ENCODE measurements around the gene BDKRB1. TPM values are rescaled to one million over a fixed set of nuclear protein-coding genes. Genes with fewer than 3 reads are reported as not detected.

BDKRB1 gene
- total RNA-seq, 1 donor from 2014 or later = 10.4 TPM

DNA sequence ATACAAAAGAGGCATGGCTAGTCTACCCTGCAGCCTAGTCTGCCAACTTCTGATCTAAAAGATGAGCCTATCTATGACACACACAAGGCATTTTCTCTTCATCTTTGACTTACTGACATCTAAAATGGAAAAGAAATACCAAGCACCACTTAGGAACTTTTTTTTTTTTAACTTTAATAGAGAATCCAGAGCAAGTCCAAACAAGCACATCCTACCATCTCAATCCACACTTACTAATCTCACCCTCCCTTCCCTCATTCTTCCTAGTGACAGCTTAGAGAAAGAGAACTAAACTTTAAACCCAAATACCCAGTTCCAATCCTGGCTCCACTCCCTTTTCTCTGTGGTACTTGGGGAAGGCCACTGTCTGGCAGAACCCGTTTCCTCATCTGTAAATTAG is 31.8 kb downstream of the BDKRB1 start:
- no peak overlapping the region for H3K4me3 Mint-ChIP-seq
- H3K27ac Mint-ChIP-seq = peak overlapping the region; percentile 30
- peaks cover 27% of the 10 kb centered on the region for H3K36me3 Mint-ChIP-seq
- peaks cover 38% of the 10 kb centered on the region for H3K4me1 Mint-ChIP-seq
- TF ChIP-seq, protein P1, sequence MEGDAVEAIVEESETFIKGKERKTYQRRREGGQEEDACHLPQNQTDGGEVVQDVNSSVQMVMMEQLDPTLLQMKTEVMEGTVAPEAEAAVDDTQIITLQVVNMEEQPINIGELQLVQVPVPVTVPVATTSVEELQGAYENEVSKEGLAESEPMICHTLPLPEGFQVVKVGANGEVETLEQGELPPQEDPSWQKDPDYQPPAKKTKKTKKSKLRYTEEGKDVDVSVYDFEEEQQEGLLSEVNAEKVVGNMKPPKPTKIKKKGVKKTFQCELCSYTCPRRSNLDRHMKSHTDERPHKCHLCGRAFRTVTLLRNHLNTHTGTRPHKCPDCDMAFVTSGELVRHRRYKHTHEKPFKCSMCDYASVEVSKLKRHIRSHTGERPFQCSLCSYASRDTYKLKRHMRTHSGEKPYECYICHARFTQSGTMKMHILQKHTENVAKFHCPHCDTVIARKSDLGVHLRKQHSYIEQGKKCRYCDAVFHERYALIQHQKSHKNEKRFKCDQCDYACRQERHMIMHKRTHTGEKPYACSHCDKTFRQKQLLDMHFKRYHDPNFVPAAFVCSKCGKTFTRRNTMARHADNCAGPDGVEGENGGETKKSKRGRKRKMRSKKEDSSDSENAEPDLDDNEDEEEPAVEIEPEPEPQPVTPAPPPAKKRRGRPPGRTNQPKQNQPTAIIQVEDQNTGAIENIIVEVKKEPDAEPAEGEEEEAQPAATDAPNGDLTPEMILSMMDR (IDR thresholded peaks at IDR 0.05; ENCODE audit: unreplicated experiment) = no peak
- DNase-seq (ENCODE audit: low spot score in 2 of 2, unreplicated experiment in 2 of 2) = no peak
- no peaks in the 10 kb centered on the region for H3K27me3 Mint-ChIP-seq (ENCODE audit: low read depth)
- H3K9me3 Mint-ChIP-seq = no peaks in the 10 kb centered on the region

- TF ChIP-seq, protein P1 (IDR thresholded peaks at IDR 0.05; ENCODE audit: unreplicated experiment) = no peak
- Mint-ChIP-seq H3K9me3 (no peaks in the 10 kb centered on the region), H3K27me3 (ENCODE audit: low read depth) (no peaks in the 10 kb centered on the region), H3K27ac (no peak overlapping the region), H3K4me3 (no peak overlapping the region), H3K36me3 (peaks cover 27% of the 10 kb centered on the region), H3K4me1 (no peaks in the 10 kb centered on the region)
- no peak for DNase-seq (ENCODE audit: low spot score in 2 of 2, unreplicated experiment in 2 of 2)
These were observed 38.2 kb downstream of the BDKRB1 start for GRCh38 chr14:96294246-96294645.

DNA sequence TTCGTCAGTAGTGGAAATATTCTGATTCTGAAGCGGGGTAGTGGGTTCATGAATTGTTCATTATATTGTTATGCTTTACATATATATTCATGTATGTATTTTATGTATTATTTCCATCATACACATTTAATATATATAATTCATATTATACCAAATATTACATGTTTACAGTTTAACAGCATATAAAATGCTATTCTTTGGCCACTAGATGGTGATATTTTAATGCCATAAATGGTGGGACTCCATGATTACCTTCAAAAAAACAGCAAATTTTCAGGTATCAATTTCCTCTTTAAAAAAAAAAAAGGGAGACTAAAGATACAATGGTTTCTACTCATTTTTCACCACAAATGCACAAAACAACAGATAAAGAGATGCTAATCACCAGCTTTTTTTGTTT is 41.0 kb downstream of the BDKRB1 start:
- TF ChIP-seq, protein P1 (IDR thresholded peaks at IDR 0.05; ENCODE audit: unreplicated experiment) = peak; percentile 74
- Mint-ChIP-seq H3K27me3 (ENCODE audit: low read depth) (no peaks in the 10 kb centered on the region), H3K4me1 (no peaks in the 10 kb centered on the region), H3K36me3 (peaks cover 17% of the 10 kb centered on the region), H3K27ac (no peak overlapping the region), H3K9me3 (no peaks in the 10 kb centered on the region), H3K4me3 (no peak overlapping the region)
- DNase-seq (ENCODE audit: low spot score in 2 of 2, unreplicated experiment in 2 of 2) = no peak

- Mint-ChIP-seq H3K4me1 (no peaks in the 10 kb centered on the region), H3K27me3 (ENCODE audit: low read depth) (no peaks in the 10 kb centered on the region), H3K9me3 (no peaks in the 10 kb centered on the region), H3K4me3 (no peak overlapping the region), H3K36me3 (peaks cover 18% of the 10 kb centered on the region), H3K27ac (no peak overlapping the region)
- no peak for DNase-seq (ENCODE audit: low spot score in 2 of 2, unreplicated experiment in 2 of 2)
- TF ChIP-seq, protein P1 (IDR thresholded peaks at IDR 0.05; ENCODE audit: unreplicated experiment) = no peak
These were observed 42.0 kb downstream of the BDKRB1 start for GRCh38 chr14:96297997-96298515.

DNA sequence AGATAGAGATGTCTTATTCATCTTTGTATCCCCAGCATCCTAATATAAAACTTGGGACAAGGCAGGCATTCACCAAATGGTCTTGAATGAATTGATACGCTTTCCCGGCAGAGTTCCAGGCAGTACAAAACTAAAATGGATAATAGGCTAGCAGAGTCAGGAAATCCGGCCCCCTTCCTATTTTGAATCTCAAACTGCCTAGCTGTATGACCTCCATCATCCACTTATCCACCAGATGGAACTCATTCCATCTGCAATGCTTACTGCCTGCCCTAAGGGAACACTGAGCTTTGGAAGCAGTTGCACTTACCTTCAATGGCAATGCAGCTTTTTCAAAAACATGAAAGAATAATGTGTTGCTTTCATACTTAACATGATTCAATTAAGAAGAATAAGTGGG is 43.4 kb downstream of the BDKRB1 start:
- Mint-ChIP-seq H3K4me3 (no peak overlapping the region), H3K27me3 (ENCODE audit: low read depth) (no peaks in the 10 kb centered on the region), H3K27ac (no peak overlapping the region), H3K9me3 (no peaks in the 10 kb centered on the region), H3K36me3 (peaks cover 12% of the 10 kb centered on the region), H3K4me1 (no peaks in the 10 kb centered on the region)
- DNase-seq (ENCODE audit: low spot score in 2 of 2, unreplicated experiment in 2 of 2) = no peak
- TF ChIP-seq, protein P1 (IDR thresholded peaks at IDR 0.05; ENCODE audit: unreplicated experiment) = no peak

DNA sequence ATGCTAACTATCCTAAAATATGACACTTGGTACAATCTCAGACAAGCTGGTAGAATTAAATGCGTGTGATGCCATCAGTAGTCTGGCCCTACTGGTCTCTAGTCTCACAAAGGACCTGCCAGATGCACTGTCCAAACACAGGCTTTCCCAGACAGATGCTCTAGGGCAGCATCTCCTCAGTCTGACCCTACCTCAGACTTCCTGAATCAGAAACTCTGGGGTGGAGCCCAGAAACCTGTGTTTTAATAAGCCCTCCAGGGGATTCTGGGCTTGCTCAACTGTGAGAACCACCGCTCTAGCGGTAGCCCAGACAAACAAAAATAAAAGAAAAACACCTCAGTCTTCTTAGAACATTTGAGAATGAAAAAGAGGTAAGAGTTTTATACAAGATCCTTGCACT is 48.0 kb downstream of the BDKRB1 start:
- no peak overlapping the region for H3K27ac Mint-ChIP-seq
- H3K27me3 Mint-ChIP-seq (ENCODE audit: low read depth) = no peaks in the 10 kb centered on the region
- H3K4me3 Mint-ChIP-seq = no peak overlapping the region
- no peaks in the 10 kb centered on the region for H3K4me1 Mint-ChIP-seq
- TF ChIP-seq, protein P1 (IDR thresholded peaks at IDR 0.05; ENCODE audit: unreplicated experiment) = no peak
- H3K36me3 Mint-ChIP-seq = peaks cover 23% of the 10 kb centered on the region
- H3K9me3 Mint-ChIP-seq = no peaks in the 10 kb centered on the region
- DNase-seq (ENCODE audit: low spot score in 2 of 2, unreplicated experiment in 2 of 2) = no peak
